HepG2 (cell line): ENCODE measurements around the gene TNFRSF6B. TPM values are rescaled to one million over a fixed set of nuclear protein-coding genes. Genes with fewer than 3 reads are reported as not detected.

Experiments
- ATF4 ChIP-seq, 2 experiments: fragments of 450-650 bp in 1 of 2; sonication (generic) in 1 of 2; formaldehyde crosslinking; IDR thresholded peaks; 2 replicates each; pipeline versions ENCODE4 v1.5.0 to v1.8.0; 2020 to 2022; ENCODE audit warnings: mild to moderate bottlenecking in 1 of 2, missing genetic modification reagents in 1 of 2
- KDM5A ChIP-seq: fragments of 200-600 bp; sonication (generic); IDR thresholded peaks from 2 replicates; pipeline ENCODE4 v1.7.0; 2018; ENCODE audit warnings: antibody characterized with exemption, mild to moderate bottlenecking, low read length, borderline replicate concordance
- KDM6A ChIP-seq: IDR thresholded peaks from 2 replicates; pipeline ENCODE4 v1.6.1; 2016; ENCODE audit warnings: low read depth
- MED1 ChIP-seq: sonication (generic); formaldehyde crosslinking; IDR thresholded peaks from 2 replicates; pipeline ENCODE4 v1.4.0; 2020; ENCODE audit warnings: missing genetic modification reagents
- MXD4 ChIP-seq: IDR thresholded peaks from 2 replicates; pipeline ENCODE4 v1.6.1; 2016; ENCODE audit warnings: mild to moderate bottlenecking, missing biosample characterization, missing genetic modification reagents
- NFE2L1 ChIP-seq: sonication (generic); formaldehyde crosslinking; IDR thresholded peaks from 2 replicates; pipeline ENCODE4 v1.4.0; 2020; ENCODE audit warnings: missing genetic modification reagents, mild to moderate bottlenecking, borderline replicate concordance
- PATZ1 ChIP-seq: sonication (generic); formaldehyde crosslinking; IDR thresholded peaks from 2 replicates; pipeline ENCODE4 v1.4.0; 2020; ENCODE audit warnings: missing genetic modification reagents
- PRPF4 ChIP-seq: fragments of 200-400 bp; formaldehyde crosslinking; IDR thresholded peaks from 2 replicates; pipeline ENCODE4 v1.6.1; 2016; ENCODE audit warnings: low read length, low read depth; ENCODE audit not compliant: poor library complexity, severe bottlenecking
- RAD21 ChIP-seq: fragments of 450-650 bp; formaldehyde crosslinking; IDR thresholded peaks from 2 replicates; pipeline ENCODE4 v1.5.0; 2020; ENCODE audit warnings: mild to moderate bottlenecking
- RXRA ChIP-seq: sonication (generic); formaldehyde crosslinking; IDR thresholded peaks from 2 replicates; pipeline ENCODE4 v1.5.1; 2020; ENCODE audit warnings: missing genetic modification reagents
- SIX1 ChIP-seq: sonication (generic); formaldehyde crosslinking; IDR thresholded peaks from 2 replicates; pipeline ENCODE4 v1.4.0; 2020; ENCODE audit warnings: missing genetic modification reagents, borderline replicate concordance
- SP5 ChIP-seq: IDR thresholded peaks from 2 replicates; pipeline ENCODE4 v1.6.1; 2016; ENCODE audit warnings: low read depth, borderline replicate concordance
- SRF ChIP-seq: IDR thresholded peaks from 2 replicates; pipeline ENCODE4 v1.6.1; 2011; ENCODE audit warnings: mild to moderate bottlenecking, low read depth, low read length, moderate library complexity
- TBX3 ChIP-seq: fragments of 450-650 bp; IDR thresholded peaks from 2 replicates; pipeline ENCODE4 v1.6.1; 2017; ENCODE audit warnings: antibody characterized with exemption, mild to moderate bottlenecking, inconsistent platforms, borderline replicate concordance
- THAP11 ChIP-seq: IDR thresholded peaks from 2 replicates; pipeline ENCODE4 v1.6.1; 2016; ENCODE audit warnings: missing biosample characterization, missing genetic modification reagents
- TRIM22 ChIP-seq: fragments of 450-650 bp; IDR thresholded peaks from 2 replicates; pipeline ENCODE4 v1.6.1; 2017
- XRCC5 ChIP-seq: fragments of 200-400 bp; formaldehyde crosslinking; optimal IDR thresholded peaks from 2 replicates; pipeline ENCODE3; 2017; ENCODE audit warnings: mild to moderate bottlenecking, low read length
- ZNF207 ChIP-seq: fragments of 450-650 bp; IDR thresholded peaks from 2 replicates; pipeline ENCODE4 v1.6.1; 2016; ENCODE audit warnings: antibody characterized with exemption, borderline replicate concordance
- ZNF234 ChIP-seq: sonication (generic); formaldehyde crosslinking; conservative IDR thresholded peaks from 2 replicates; pipeline ENCODE4 v1.5.1; 2020; ENCODE audit warnings: mild to moderate bottlenecking, missing genetic modification reagents
- ZNF564 ChIP-seq: sonication (generic); formaldehyde crosslinking; IDR thresholded peaks from 2 replicates; pipeline ENCODE4 v1.8.1; 2023; ENCODE audit warnings: mild to moderate bottlenecking, missing genetic modification reagents
- ZNF576 ChIP-seq: sonication (generic); formaldehyde crosslinking; IDR thresholded peaks from 2 replicates; pipeline ENCODE4 v1.4.0; 2020; ENCODE audit warnings: mild to moderate bottlenecking, missing genetic modification reagents
- ZNF598 ChIP-seq: sonication (generic); formaldehyde crosslinking; IDR thresholded peaks from 2 replicates; pipeline ENCODE4 v1.5.1; 2020; ENCODE audit warnings: mild to moderate bottlenecking, missing genetic modification reagents, borderline replicate concordance
- ZNF672 ChIP-seq: sonication (generic); formaldehyde crosslinking; IDR thresholded peaks from 2 replicates; pipeline ENCODE4 v1.8.1; 2022; ENCODE audit warnings: missing genetic modification reagents
- ZNF7 ChIP-seq: IDR thresholded peaks from 2 replicates; pipeline ENCODE4 v1.6.1; 2016; ENCODE audit warnings: missing biosample characterization, missing genetic modification reagents
- ZSCAN30 ChIP-seq: sonication (generic); formaldehyde crosslinking; IDR thresholded peaks from 2 replicates; pipeline ENCODE4 v1.5.0; 2020; ENCODE audit warnings: mild to moderate bottlenecking, missing genetic modification reagents
- polyA plus RNA-seq, 8 experiments: library from polyadenylated mRNA; depleted of rRNA in 3 of 8; stranded (reverse) in 7 of 8; unstranded in 1 of 8; fragments of >200 nt; fragmentation: Illumina TruSeq in 4 of 8; extraction: Trizol in 4 of 8; gene quantifications; 2 replicates each; pipeline versions ENCODE4 v1.2.1 to v1.2.3, GENCODE V29; 2011 to 2016; ENCODE audit warnings: low read depth in 4 of 8, missing spikeins in 1 of 8, mixed read lengths in 1 of 8; ENCODE audit not compliant: insufficient read depth in 1 of 8
- total RNA-seq, 5 experiments: library from RNA; depleted of rRNA; stranded (reverse); fragments of >200 nt; fragmentation: Illumina TruSeq; extraction: Trizol; gene quantifications; 2 replicates each; pipeline ENCODE4 v1.2.3, GENCODE V29; 2016; ENCODE audit warnings: low read depth in 1 of 5

TNFRSF6B gene
- total and polyA plus RNA-seq, 2 of the 13 experiments (the other 11 are each of a cell fraction or from before 2014, with no cell fraction given): 0.24 TPM; not detected in 1

GRCh38 chr20:63740627-63741353, 44.3 kb downstream of the TNFRSF6B start (continued):
- TF ChIP-seq SRF: no peak
- TF ChIP-seq THAP11 (CRISPR knock-in tag): peak; percentile 90
- TF ChIP-seq ZSCAN30: peak; percentile 99
- peak; percentile 99 for TF ChIP-seq SP5 (CRISPR knock-in tag)
- peak; percentile 96; the same call in 1 of the 2 replicates for TF ChIP-seq MXD4 (CRISPR knock-in tag)
- peak; percentile 35; the same call in 1 of the 2 replicates for TF ChIP-seq KDM5A
- TF ChIP-seq TRIM22: no peak
- TF ChIP-seq PRPF4: no peak
- TF ChIP-seq KDM6A (CRISPR knock-in tag): peak; percentile 91
- peak; percentile 91 for TF ChIP-seq ZNF564 (CRISPR knock-in tag)
- peak; percentile 66 for TF ChIP-seq RAD21 (CRISPR knock-in tag)
- peak; percentile 61; the same call in 1 of the 2 replicates for TF ChIP-seq ZNF598
- peak; percentile 55; the same call in 1 of the 2 replicates for TF ChIP-seq NFE2L1 (CRISPR knock-in tag)
- TF ChIP-seq ZNF7: no peak; the same call in 1 of the 2 replicates
- peak; percentile 97 for TF ChIP-seq ZNF234 (CRISPR knock-in tag)
- peak; percentile 57; the same call in 1 of the 2 replicates for TF ChIP-seq TBX3
- TF ChIP-seq XRCC5: peak; percentile 97
- peak; percentile 95 for TF ChIP-seq RXRA (CRISPR knock-in tag)
- TF ChIP-seq MED1 (CRISPR knock-in tag): peak; percentile 96
- TF ChIP-seq PATZ1 (CRISPR knock-in tag): peak; percentile 100
- no peak for TF ChIP-seq ZNF207
- no peak for TF ChIP-seq ZNF672 (CRISPR knock-in tag)
- no peak for TF ChIP-seq ATF4 (CRISPR knock-in tag; IDR thresholded peaks at IDR 0.05)
- TF ChIP-seq ZNF576 (CRISPR knock-in tag): peak; percentile 93; the same call in 1 of the 2 replicates
- TF ChIP-seq SIX1 (CRISPR knock-in tag): peak; percentile 80
